Hepatocyte (in vitro differentiated cells): ENCODE results near the gene GDPD4.

ENCODE experiments used
- EZH2 ChIP-seq: fragments of 200-600 bp; sonication (generic); IDR thresholded peaks from 2 replicates; pipeline ENCODE4 v1.6.1; 2016; ENCODE audit warnings: antibody characterized with exemption, mild to moderate bottlenecking, borderline replicate concordance
- EZH2phosphoT487 ChIP-seq: fragments of 200-600 bp; sonication (generic); IDR thresholded peaks from one replicate; pipeline ENCODE4 v1.6.1; 2018; ENCODE audit warnings: antibody characterized with exemption, mild to moderate bottlenecking, low read depth, moderate library complexity; ENCODE audit not compliant: unreplicated experiment, severe bottlenecking
- TF ChIP-seq, protein P1 (sequence below): fragments of 200-600 bp; sonication (generic); IDR thresholded peaks from 2 replicates; pipeline ENCODE4 v1.5.1; 2016; ENCODE audit warnings: antibody characterized with exemption, mild to moderate bottlenecking; ENCODE audit not compliant: poor library complexity

DNA sequence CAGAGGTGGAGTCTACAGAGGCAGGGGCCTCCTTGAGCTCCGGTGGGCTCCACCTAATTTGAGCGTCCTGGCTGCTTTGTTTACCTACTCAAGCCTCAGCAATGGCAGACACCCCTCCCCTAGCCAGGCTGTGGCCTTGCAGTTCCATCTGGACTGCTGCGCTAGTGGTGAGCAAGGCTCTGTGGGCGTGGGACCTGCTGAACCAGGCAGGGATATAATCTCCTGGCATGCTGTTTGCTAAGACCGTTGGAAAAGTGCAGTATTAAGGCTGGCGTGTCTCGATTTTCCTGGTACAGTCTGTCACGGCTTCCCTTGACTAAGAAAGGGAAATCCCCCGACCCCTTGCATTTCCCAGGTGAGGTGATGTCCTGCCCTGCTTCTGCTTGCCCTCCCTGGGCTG lies 77.7 kb downstream of the GDPD4 start:
- TF ChIP-seq EZH2: no peak
- TF ChIP-seq, protein P1, sequence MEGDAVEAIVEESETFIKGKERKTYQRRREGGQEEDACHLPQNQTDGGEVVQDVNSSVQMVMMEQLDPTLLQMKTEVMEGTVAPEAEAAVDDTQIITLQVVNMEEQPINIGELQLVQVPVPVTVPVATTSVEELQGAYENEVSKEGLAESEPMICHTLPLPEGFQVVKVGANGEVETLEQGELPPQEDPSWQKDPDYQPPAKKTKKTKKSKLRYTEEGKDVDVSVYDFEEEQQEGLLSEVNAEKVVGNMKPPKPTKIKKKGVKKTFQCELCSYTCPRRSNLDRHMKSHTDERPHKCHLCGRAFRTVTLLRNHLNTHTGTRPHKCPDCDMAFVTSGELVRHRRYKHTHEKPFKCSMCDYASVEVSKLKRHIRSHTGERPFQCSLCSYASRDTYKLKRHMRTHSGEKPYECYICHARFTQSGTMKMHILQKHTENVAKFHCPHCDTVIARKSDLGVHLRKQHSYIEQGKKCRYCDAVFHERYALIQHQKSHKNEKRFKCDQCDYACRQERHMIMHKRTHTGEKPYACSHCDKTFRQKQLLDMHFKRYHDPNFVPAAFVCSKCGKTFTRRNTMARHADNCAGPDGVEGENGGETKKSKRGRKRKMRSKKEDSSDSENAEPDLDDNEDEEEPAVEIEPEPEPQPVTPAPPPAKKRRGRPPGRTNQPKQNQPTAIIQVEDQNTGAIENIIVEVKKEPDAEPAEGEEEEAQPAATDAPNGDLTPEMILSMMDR: no peak
- no peak for TF ChIP-seq EZH2phosphoT487
